Measurements from ENCODE around the gene GPR21.

DNA sequence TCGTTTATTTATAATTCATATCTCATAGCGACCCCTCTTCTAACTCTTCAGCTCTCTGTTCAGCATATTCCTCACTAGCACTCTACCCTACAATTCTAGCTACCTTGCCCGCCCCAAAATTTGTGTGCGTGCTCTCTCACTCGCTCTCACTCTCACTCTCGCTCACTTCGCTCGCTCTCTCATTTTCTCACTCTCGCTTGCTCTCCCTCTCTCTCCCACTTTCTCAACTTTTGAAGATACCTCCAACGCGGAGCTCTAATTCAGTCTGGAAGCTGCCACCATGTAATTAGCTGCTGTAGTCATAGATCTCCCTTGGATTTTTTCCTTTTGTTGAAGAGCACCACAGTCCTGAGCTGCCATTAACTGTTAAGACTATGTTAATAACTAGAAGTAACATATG lies 30.4 kb downstream of the GPR21 start:
- TF ChIP-seq, protein P1, sequence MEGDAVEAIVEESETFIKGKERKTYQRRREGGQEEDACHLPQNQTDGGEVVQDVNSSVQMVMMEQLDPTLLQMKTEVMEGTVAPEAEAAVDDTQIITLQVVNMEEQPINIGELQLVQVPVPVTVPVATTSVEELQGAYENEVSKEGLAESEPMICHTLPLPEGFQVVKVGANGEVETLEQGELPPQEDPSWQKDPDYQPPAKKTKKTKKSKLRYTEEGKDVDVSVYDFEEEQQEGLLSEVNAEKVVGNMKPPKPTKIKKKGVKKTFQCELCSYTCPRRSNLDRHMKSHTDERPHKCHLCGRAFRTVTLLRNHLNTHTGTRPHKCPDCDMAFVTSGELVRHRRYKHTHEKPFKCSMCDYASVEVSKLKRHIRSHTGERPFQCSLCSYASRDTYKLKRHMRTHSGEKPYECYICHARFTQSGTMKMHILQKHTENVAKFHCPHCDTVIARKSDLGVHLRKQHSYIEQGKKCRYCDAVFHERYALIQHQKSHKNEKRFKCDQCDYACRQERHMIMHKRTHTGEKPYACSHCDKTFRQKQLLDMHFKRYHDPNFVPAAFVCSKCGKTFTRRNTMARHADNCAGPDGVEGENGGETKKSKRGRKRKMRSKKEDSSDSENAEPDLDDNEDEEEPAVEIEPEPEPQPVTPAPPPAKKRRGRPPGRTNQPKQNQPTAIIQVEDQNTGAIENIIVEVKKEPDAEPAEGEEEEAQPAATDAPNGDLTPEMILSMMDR (conservative IDR thresholded peaks at IDR 0.05 in 1 of 2, IDR thresholded peaks at IDR 0.05 in 1 of 2; ENCODE audit: low read depth in 1 of 2, low read length in 2 of 2): no peak
- TF ChIP-seq EZH2 (IDR thresholded peaks at IDR 0.05; ENCODE audit: low read length, missing control alignments): no peak

All from fibroblast of lung (primary cell).